ENCODE measurements around the gene ANGPT4.

- TF ChIP-seq ZMAT4 (CRISPR knock-in tag; IDR thresholded peaks at IDR 0.05) (no peak), ATF1 (CRISPR knock-in tag; IDR thresholded peaks at IDR 0.05) (no peak)
Measured at GRCh38 chr20:906703-907270, 9.3 kb downstream of the ANGPT4 start.

Data from WTC11 (cell line).